Activated CD4-positive, CD25-positive, alpha-beta regulatory T cell (primary cell): ENCODE data around the gene GGT6.
"Not testable (repeated sequence)": the region's sequence is repeated elsewhere in the genome, so short reads cannot be mapped to it uniquely, and the experiment has no call there.

Experiments used
- DNase-seq, 4 experiments: peaks; one replicate each; lab custom pipeline; 2025; lab: John Stamatoyannopoulos, UW

GGT6 gene

GRCh38 chr17:4592240-4593005 is 32.0 kb upstream of the GGT6 start:
- DNase-seq = no peak

- no peak for DNase-seq
Measured at GRCh38 chr17:4591529-4591928, 31.2 kb upstream of the GGT6 start.

GRCh38 chr17:4590981-4591453 is 30.6 kb upstream of the GGT6 start:
- no peak for DNase-seq

GRCh38 chr17:4590042-4590441 is 29.7 kb upstream of the GGT6 start:
- DNase-seq = not testable (repeated sequence)

- no peak for DNase-seq
Measured at GRCh38 chr17:4588898-4589625, 28.7 kb upstream of the GGT6 start.

- no peak for DNase-seq
Measured at GRCh38 chr17:4588391-4588790, 28.0 kb upstream of the GGT6 start.

- DNase-seq = no peak
Measured at GRCh38 chr17:4587803-4588202, 27.4 kb upstream of the GGT6 start.

- no peak for DNase-seq
Measured at GRCh38 chr17:4587195-4587594, 26.8 kb upstream of the GGT6 start.

GRCh38 chr17:4586043-4586442 is 25.7 kb upstream of the GGT6 start:
- no peak for DNase-seq

- DNase-seq = no peak
Measured at GRCh38 chr17:4585638-4585994, 25.2 kb upstream of the GGT6 start.

- DNase-seq = no peak
Measured at GRCh38 chr17:4584917-4585637, 24.7 kb upstream of the GGT6 start.

GRCh38 chr17:4584101-4584916 is 23.9 kb upstream of the GGT6 start, which contains the start of gene SMTNL2:
TSS of gene SMTNL2 (plus strand) at chr17:4584529. CDS start at chr17:4584606, 77 bp downstream.
- no peak for DNase-seq

- DNase-seq = no peak
Measured at GRCh38 chr17:4583782-4584100, 23.4 kb upstream of the GGT6 start.

GRCh38 chr17:4583206-4583605 is 22.8 kb upstream of the GGT6 start:
- no peak for DNase-seq

- no peak for DNase-seq
Measured at GRCh38 chr17:4582691-4583090, 22.3 kb upstream of the GGT6 start.

- no peak for DNase-seq
Measured at GRCh38 chr17:4582101-4582501, 21.7 kb upstream of the GGT6 start.

- DNase-seq = no peak
Measured at GRCh38 chr17:4580291-4580690, 19.9 kb upstream of the GGT6 start.

- DNase-seq = no peak
Measured at GRCh38 chr17:4579678-4580077, 19.3 kb upstream of the GGT6 start.

GRCh38 chr17:4578349-4578748 is 18.0 kb upstream of the GGT6 start:
- DNase-seq = not testable (repeated sequence)

- no peak for DNase-seq
Measured at GRCh38 chr17:4577386-4577993, 17.1 kb upstream of the GGT6 start.

GRCh38 chr17:4576729-4577322 is 16.4 kb upstream of the GGT6 start:
- DNase-seq = no peak
